Nucleus accumbens (tissue), 56 donors: ENCODE data around the gene IGFBP5.

Experiments used
- DNase-seq, 56 donors: peaks; one replicate each; lab custom pipeline; 2025; lab: John Stamatoyannopoulos, UW

The IGFBP5 gene

DNA sequence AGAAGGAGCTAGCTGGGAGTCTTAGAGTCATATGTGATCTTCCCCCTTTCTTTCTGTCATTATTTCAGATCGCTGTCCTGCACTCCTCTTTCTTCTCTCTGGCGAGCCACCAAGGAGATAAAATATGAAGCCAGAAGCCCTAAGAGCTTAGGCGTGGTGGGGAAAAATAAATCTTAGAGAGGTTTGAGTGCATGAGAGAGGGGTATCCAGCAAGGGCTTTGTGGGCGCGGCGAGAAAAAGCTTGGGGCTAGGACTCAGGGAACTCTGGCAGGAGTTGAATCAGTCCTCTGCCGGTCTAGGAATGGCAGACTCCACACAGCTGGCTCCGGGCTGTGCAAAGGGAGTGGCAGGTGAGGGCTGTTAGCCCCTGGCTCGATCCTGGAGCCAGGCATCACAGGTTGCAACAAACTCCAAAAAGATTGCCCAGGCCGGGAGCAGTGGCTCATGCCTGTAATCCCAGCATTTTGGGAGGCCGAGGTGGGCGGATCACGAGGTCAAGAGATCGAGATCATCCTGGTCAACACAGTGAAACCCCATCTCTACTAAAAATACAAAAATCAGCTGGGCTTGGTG, 20.1 kb upstream of the IGFBP5 start:
- no peak for DNase-seq

DNA sequence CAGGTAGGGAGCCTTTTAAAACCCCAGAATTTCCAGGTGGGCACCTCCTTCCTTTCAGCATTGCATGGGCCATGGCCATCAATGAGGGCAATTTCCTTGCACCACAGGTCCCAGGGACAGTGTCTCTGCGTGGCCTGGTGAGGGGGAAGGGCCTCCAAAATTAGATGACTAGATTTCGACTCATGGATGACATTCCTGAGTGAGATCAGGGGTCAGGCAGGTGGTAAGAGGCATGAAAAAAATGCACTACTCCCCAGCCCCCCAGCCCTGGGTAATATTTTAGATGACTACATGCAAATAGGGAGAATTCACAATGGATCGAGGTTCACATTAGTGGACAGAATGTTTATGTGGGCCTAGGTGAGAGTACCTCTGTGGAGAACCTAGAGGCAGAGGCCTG, 19.0 kb upstream of the IGFBP5 start:
- DNase-seq, result no peak

- peak in 11 of 56 donors; percentile 14 to 65 (median 32) for DNase-seq
Measured at GRCh38 chr2:216713691-216714336, 18.5 kb upstream of the IGFBP5 start.

DNA sequence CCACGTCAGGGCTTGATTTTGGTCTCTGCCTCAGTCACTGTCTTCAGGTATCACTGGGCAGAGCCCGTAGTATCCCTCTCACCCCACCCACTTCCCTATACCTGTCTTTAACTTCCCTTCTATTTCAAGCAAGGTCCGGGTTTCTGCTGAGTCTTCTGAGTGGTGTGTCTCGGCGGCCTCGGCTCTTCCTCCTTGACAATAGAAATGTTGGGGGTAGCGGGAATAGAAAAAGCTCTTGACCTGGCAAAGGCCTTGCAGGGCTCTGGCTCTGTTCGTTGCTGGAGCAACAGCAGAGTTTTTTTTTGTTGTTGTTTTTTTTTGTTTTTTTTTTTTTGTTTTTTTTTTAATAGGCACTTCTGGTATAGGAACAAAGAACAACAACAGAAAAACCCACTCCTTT, 16.0 kb upstream of the IGFBP5 start:
- DNase-seq, result no peak

- peak in 1 of 56 donors; percentile 13 for DNase-seq
Measured at GRCh38 chr2:216710551-216711301, 15.4 kb upstream of the IGFBP5 start.

- no peak for DNase-seq
Measured at GRCh38 chr2:216702756-216703155, 7.4 kb upstream of the IGFBP5 start.

DNA sequence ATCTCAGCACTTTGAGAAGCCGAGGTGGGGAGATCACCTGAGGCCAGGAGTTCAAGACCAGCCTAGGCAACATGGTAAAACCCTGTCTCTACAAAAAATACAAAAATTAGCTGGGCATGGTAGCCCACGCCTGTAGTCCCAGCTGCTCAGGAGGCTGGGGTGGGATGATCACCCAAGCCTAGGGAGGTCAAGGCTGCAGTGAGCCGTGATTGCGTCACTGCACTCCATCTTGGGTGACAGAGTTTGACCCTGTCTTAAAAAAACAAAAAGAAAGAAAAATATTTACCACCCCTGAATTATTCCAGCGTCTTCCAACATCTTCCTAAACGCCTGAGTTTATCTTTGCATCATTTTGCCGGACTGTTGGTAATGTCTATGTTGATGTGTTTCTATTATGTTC, 6.2 kb upstream of the IGFBP5 start:
- DNase-seq, result no peak

DNA sequence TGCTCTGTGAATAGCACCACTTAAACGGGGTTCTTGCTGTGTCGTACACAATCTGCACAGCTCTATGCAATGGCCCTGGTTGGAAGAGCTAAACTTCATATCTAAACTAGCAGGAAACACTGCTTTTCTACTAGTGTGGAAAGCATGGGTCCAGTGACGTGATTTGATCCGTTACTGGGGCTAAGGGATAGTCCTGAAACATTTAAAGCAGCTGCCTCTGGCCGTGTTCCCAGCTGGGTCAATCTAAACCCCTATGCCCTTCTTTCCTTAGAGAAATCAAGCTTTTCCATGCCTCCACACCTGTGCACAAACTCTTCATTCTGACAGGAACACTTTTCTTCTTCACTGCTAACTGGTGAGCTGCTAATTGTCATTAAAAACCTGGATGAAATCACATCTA, 5.4 kb upstream of the IGFBP5 start:
- DNase-seq, result no peak

DNA sequence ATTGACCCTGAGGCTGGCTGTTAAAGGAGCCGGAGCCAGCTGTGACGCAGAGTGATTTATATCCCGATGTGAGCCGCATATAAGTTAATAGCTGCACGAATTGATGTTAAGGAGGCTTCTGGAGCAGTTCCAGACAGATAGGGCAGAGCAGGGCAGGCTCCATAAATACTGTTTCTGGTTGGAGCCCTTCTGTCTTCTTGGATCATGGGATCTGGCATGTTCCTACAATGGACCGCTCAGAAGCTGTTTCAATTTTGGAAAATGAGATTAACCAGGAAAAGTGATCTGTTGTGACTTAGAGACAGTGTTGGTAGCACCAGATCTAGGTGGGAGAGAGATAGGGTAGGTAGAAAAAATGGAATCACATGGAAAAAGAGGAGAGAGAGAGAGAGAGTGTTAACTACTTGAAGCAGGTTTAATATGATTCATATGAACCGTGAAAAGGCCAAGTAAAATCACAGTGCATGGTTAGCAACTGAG, 4.8 kb upstream of the IGFBP5 start:
- DNase-seq, result no peak

DNA sequence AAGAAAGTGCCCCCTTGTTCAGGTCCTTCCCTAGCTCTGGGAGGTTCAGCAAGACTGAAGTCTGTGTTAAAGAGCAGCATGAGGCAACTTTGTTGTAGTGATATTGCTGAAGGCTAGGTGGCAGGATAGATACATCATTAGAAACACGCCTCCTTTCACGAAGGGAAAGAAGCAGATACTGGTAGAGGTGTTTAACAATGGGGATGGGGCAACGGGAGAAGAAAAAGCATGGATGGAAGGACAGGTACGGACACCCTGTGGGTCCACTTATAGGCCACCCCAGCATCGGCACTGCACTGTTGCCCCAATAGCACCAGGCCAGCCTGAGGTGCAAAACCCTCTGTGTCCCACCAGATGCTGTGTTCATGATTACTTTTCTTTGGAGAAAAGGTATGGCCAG, 3.5 kb upstream of the IGFBP5 start:
- DNase-seq, result peak in 18 of 56 donors; percentile 5 to 49 (median 22)

GRCh38 chr2:216698293-216698692, 2.9 kb upstream of the IGFBP5 start:
- no peak for DNase-seq

- DNase-seq, result peak in 11 of 56 donors; percentile 7 to 41 (median 28)
Measured at GRCh38 chr2:216696751-216697560, 1.6 kb upstream of the IGFBP5 start.

- peak in 2 of 56 donors; percentile 6 to 9 for DNase-seq
Measured at GRCh38 chr2:216696321-216696720, 972 bp upstream of the IGFBP5 start.

- no peak for DNase-seq
Measured at GRCh38 chr2:216694826-216695217, 527 bp downstream of the IGFBP5 start.

GRCh38 chr2:216694082-216694825, 1.1 kb downstream of the IGFBP5 start:
- peak in 41 of 56 donors; percentile 10 to 78 (median 44) for DNase-seq

GRCh38 chr2:216693414-216694080, 1.8 kb downstream of the IGFBP5 start:
- DNase-seq, result peak in 2 of 56 donors; percentile 31 to 43

- DNase-seq, result peak in 46 of 56 donors; percentile 10 to 89 (median 52)
Measured at GRCh38 chr2:216692636-216693413, 2.5 kb downstream of the IGFBP5 start.
